MM.1S (cell line): Measurements from ENCODE around the gene RAB11B.

Experiments used
- DNase-seq: peaks from one replicate; pipeline ENCODE4 v3.0.0-alpha.2; 2015
- H2AFZ ChIP-seq: fragments of 300-600 bp; sonication (generic); 2 replicates; pipeline ENCODE4 v1.6.0; 2016; ENCODE audit warnings: antibody characterized with exemption, low read length
- H3F3A ChIP-seq: fragments of 300-600 bp; sonication (generic); 2 replicates; pipeline ENCODE4 v1.6.1; 2016; ENCODE audit warnings: mild to moderate bottlenecking, antibody characterized with exemption, low read length, moderate library complexity, mixed read lengths; ENCODE audit not compliant: insufficient read depth
- H3K27ac ChIP-seq: fragments of 300-600 bp; sonication (generic); 2 replicates; pipeline ENCODE4 v1.5.1; 2016; ENCODE audit warnings: mild to moderate bottlenecking, low read length
- H3K27me3 ChIP-seq: fragments of 300-600 bp; sonication (generic); replicated peaks from 2 replicates; pipeline ENCODE4 v1.6.0; 2016; ENCODE audit warnings: low read length; ENCODE audit not compliant: insufficient read depth
- H3K36me3 ChIP-seq: fragments of 300-600 bp; sonication (generic); replicated peaks from 2 replicates; pipeline ENCODE4 v1.6.1; 2016; ENCODE audit warnings: mild to moderate bottlenecking, low read length, mixed read lengths; ENCODE audit not compliant: insufficient read depth
- H3K4me1 ChIP-seq: fragments of 300-600 bp; sonication (generic); 2 replicates; pipeline ENCODE4 v1.6.1; 2016; ENCODE audit warnings: low read length, mixed read lengths
- H3K4me2 ChIP-seq: fragments of 300-600 bp; sonication (generic); 2 replicates; pipeline ENCODE4 v1.6.0; 2016; ENCODE audit warnings: low read depth, low read length
- H3K4me3 ChIP-seq: fragments of 300-600 bp; sonication (generic); 2 replicates; pipeline ENCODE4 v1.5.1; 2016; ENCODE audit warnings: low read length, mixed read lengths
- H3K79me2 ChIP-seq: fragments of 300-600 bp; sonication (generic); 2 replicates; pipeline ENCODE4 v1.6.1; 2016; ENCODE audit warnings: mixed run types, low read length, mixed read lengths
- H3K9ac ChIP-seq: fragments of 300-600 bp; sonication (generic); 2 replicates; pipeline ENCODE4 v1.6.1; 2016; ENCODE audit warnings: low read length, mixed read lengths
- H3K9me2 ChIP-seq: fragments of 300-600 bp; sonication (generic); replicated peaks from 2 replicates; pipeline ENCODE4 v1.6.1; 2016; ENCODE audit warnings: mild to moderate bottlenecking, low read length, mixed read lengths; ENCODE audit not compliant: insufficient read depth
- H3K9me3 ChIP-seq: fragments of 300-600 bp; sonication (generic); replicated peaks from 2 replicates; pipeline ENCODE4 v1.6.1; 2016; ENCODE audit warnings: mild to moderate bottlenecking, low read length, mixed read lengths; ENCODE audit not compliant: insufficient read depth
- H4K20me1 ChIP-seq: fragments of 300-600 bp; sonication (generic); 2 replicates; pipeline ENCODE4 v1.6.1; 2016; ENCODE audit warnings: mild to moderate bottlenecking, low read length, moderate library complexity, mixed read lengths; ENCODE audit not compliant: insufficient read depth
- CTCF ChIP-seq: fragments of 300-600 bp; sonication (generic); IDR thresholded peaks from 2 replicates; pipeline ENCODE4 v1.5.1; 2016; ENCODE audit warnings: antibody characterized with exemption, low read length, mixed read lengths
- EZH2 ChIP-seq: fragments of 300-600 bp; sonication (generic); optimal IDR thresholded peaks from 2 replicates; pipeline ENCODE3; 2017; ENCODE audit warnings: low read depth, mild to moderate bottlenecking, antibody characterized with exemption, low read length, mixed read lengths
- EZH2phosphoT487 ChIP-seq: fragments of 300-600 bp; sonication (generic); IDR thresholded peaks from 2 replicates; pipeline ENCODE4 v1.6.1; 2018; ENCODE audit warnings: antibody characterized with exemption, low read length

The RAB11B gene

GRCh38 chr19:8444677-8445487 is 54.7 kb downstream of the RAB11B start, which contains the start of gene HNRNPM:
Gene HNRNPM (plus strand): TSS chr19:8444975. CDS start chr19:8444999, 24 bp downstream.
- peak; percentile 100 for DNase-seq
- peak within 1 kb of the TSS; percentile 97 for H3K4me3 ChIP-seq
- H4K20me1 ChIP-seq = peaks cover 40% of the 10 kb centered on the region
- H3K4me2 ChIP-seq = peak within 1 kb of the TSS; percentile 73
- peak within 1 kb of the TSS; percentile 50; the same call in 1 of the 2 replicates for H3K27ac ChIP-seq
- TF ChIP-seq EZH2 (no peak), EZH2phosphoT487 (no peak), CTCF (no peak)
- H3K9me2 ChIP-seq = no peaks in the 10 kb centered on the region
- H2AFZ ChIP-seq = peak within 1 kb of the TSS; percentile 95
- H3K4me1 ChIP-seq = peaks cover 15% of the 10 kb centered on the region
- peaks cover 9% of the 10 kb centered on the region for H3F3A ChIP-seq
- peaks cover 51% of the 10 kb centered on the region for H3K79me2 ChIP-seq
- peak within 1 kb of the TSS; percentile 97 for H3K9ac ChIP-seq
- peaks cover 17% of the 10 kb centered on the region for H3K36me3 ChIP-seq
- H3K27me3 ChIP-seq = no peaks in the 10 kb centered on the region
- no peaks in the 10 kb centered on the region for H3K9me3 ChIP-seq

GRCh38 chr19:8445488-8446001 is 55.4 kb downstream of the RAB11B start:
- H3K4me3 ChIP-seq = peak overlapping the region; percentile 97
- no peaks in the 10 kb centered on the region for H3K9me2 ChIP-seq
- H4K20me1 ChIP-seq = peaks cover 45% of the 10 kb centered on the region
- H2AFZ ChIP-seq = peak overlapping the region; percentile 74
- peak overlapping the region; percentile 70 for H3K4me2 ChIP-seq
- DNase-seq = peak; percentile 37
- H3K4me1 ChIP-seq = peaks cover 15% of the 10 kb centered on the region
- H3K27ac ChIP-seq = peak overlapping the region; percentile 50; the same call in 1 of the 2 replicates
- H3K9me3 ChIP-seq = no peaks in the 10 kb centered on the region
- TF ChIP-seq CTCF (no peak), EZH2 (no peak), EZH2phosphoT487 (no peak)
- H3K9ac ChIP-seq = peak overlapping the region; percentile 97
- peaks cover 9% of the 10 kb centered on the region for H3F3A ChIP-seq
- peaks cover 58% of the 10 kb centered on the region for H3K79me2 ChIP-seq
- H3K36me3 ChIP-seq = peaks cover 17% of the 10 kb centered on the region
- no peaks in the 10 kb centered on the region for H3K27me3 ChIP-seq

GRCh38 chr19:8446061-8446709 is 56.0 kb downstream of the RAB11B start:
- H4K20me1 ChIP-seq = peaks cover 48% of the 10 kb centered on the region
- H3K79me2 ChIP-seq = peaks cover 64% of the 10 kb centered on the region
- H3K27me3 ChIP-seq = no peaks in the 10 kb centered on the region
- no peak for TF ChIP-seq EZH2
- no peak for TF ChIP-seq CTCF
- TF ChIP-seq EZH2phosphoT487 = no peak
- peaks cover 15% of the 10 kb centered on the region for H3K4me1 ChIP-seq
- peak overlapping the region; percentile 97 for H3K4me3 ChIP-seq
- peak overlapping the region; percentile 97; the same call in 1 of the 2 replicates for H3K9ac ChIP-seq
- H3F3A ChIP-seq = peaks cover 9% of the 10 kb centered on the region
- no peak overlapping the region for H2AFZ ChIP-seq
- H3K9me2 ChIP-seq = no peaks in the 10 kb centered on the region
- H3K27ac ChIP-seq = peak overlapping the region; percentile 50; the same call in 1 of the 2 replicates
- peaks cover 17% of the 10 kb centered on the region for H3K36me3 ChIP-seq
- no peaks in the 10 kb centered on the region for H3K9me3 ChIP-seq
- DNase-seq = no peak
- H3K4me2 ChIP-seq = peak overlapping the region; percentile 70
